ENCODE data around the gene SORBS1.

The SORBS1 gene

DNA sequence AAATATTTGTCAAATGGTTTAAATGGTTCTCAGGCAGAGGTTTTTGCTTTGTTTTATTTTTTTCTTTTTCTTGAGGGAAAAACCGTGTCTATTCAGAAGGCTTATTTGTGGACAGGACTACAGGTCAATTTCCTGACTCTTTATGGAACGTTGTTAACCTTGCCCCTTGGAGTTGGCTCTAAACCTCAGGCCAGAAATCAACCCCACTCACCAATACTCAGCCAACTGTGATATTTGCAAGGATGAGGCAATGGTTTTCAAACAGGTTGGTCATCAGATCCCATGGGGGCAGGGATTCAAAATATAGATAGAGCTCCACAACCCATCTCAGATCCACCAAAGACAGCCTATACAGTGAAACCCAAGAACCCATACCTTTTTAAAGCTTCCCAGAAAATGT is 280.5 kb downstream of the SORBS1 start:
- no peak for DNase-seq

- DNase-seq, result no peak
Measured at GRCh38 chr10:95279042-95279820, 281.9 kb downstream of the SORBS1 start.

GRCh38 chr10:95278061-95278988 is 282.8 kb downstream of the SORBS1 start:
- no peak for DNase-seq

GRCh38 chr10:95277614-95278013 is 283.6 kb downstream of the SORBS1 start:
- DNase-seq, result no peak

GRCh38 chr10:95277201-95277570 is 284.0 kb downstream of the SORBS1 start:
- no peak for DNase-seq

DNA sequence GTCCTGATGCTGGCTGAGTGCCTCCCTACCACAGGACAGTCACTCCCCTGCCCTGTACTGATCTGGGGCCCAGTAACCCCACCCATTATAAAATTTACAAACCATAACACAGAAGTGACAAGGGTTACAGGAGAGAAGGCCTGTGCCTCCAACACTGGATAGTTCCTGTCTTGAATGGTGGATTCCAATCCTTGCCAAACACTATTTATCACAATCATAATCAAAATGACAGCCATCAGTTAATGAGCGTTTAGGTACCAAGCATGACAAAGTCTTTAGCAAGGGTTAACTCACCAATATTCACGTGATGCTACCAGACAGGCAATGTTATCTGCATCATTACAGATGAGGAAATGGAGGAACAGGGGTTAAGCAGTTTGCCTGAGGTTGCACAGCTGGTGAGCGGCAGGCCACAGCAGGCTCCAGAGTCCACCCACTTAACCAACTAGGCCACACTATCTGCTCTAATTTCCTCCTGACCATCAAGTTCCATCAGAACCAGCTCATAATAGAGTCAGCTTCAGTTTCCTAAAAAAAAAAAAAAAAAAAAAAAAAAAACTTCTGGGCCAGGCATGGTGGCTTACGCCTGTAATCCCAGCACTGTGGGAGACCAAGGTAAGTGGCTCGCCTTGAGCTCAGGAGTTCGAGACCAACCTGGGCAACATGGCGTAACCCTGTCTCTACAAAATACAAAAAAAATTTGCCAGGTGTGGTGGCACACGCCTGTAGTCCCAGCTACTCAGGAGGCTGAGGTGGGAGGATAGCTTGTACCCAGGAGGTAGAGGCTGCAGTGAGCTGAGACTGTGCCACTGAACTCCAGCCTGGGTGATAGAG is 284.6 kb downstream of the SORBS1 start:
- no peak for DNase-seq

GRCh38 chr10:95275726-95276366 is 285.3 kb downstream of the SORBS1 start:
- DNase-seq, result no peak

DNA sequence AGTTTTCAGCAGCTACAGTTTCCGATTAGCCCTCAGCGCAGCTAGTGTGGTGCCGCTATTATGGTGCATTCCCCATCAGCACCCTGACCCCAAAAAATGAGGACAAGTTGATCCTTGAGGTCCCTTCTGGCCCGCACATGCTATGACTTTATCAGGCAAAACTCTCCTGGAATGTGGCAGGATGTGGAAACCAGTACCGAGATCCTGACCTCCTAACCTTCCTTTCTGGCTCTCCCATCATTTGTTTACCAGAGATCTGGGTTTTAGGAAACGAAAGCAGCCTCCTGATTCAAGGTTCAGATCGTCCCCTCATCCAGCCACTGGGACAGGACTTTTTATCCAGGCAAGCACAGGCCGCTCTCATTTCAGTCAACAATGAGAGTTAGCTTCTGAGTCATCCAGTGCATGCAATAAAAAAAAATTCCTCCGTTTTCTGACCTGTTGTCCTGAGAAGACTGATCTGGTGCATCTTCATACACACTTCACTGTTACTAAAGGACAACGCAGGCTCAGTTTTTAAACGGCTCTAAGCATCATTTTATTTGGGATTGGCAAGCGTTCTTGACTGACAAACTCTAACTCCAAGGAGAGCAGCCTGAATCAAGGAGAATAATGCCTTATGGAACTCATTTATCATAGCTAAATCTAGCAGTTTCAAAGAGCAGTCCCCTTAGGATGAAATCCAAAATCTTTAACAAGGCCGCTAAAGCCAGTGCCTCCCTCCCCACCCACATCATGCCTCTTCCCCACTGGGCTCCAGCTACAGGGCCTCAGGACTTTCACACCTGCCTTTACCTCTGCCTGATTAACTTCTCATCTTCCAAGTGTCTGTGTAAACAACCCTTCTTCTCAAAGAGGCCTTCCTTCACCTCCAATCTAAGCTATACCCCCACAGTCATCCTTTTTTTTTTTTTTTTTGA is 287.5 kb downstream of the SORBS1 start:
- DNase-seq, result no peak

GRCh38 chr10:95268438-95268837 is 292.7 kb downstream of the SORBS1 start:
- DNase-seq, result no peak

DNA sequence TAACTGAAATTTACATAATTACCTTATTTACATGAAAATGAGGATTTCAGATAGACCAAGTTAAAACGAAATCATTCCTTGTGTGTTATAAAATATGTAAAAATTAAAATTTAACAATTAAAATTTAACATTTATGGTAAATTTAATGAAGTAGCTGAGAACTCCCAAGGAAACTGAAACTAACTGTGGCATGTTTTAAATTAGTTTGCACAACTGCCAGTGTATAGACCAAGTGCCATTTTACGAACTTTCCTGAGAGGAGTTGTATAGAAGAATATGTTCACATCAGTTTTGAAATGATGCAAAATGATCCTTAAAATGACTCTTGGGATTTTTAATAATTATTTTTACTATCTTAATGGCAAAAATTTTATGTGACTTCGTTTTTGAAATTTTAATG is 293.9 kb downstream of the SORBS1 start:
- no peak for DNase-seq

- no peak for DNase-seq
Measured at GRCh38 chr10:95266674-95267095, 294.5 kb downstream of the SORBS1 start.

DNA sequence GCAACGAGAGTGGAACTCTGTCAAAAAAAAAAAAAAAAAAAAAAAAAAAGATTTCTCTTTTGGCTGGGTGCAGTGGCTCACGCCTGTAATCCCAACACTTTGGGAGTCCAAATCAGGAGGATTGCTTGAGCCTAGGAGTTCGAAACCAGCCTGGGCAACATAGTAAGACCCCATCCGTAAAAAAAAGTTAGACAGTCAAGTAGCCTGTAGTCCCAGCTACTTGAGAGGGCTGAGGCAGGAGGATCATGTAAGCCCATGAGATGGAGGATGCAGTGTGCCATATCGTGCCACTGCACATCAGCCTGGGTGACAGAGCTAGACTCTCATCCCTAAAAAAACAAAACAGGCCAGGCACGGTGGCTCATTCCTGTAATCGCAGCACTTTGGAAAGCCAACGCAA is 295.6 kb downstream of the SORBS1 start:
- DNase-seq, result no peak

- no peak for DNase-seq
Measured at GRCh38 chr10:95264227-95265051, 296.7 kb downstream of the SORBS1 start.

GRCh38 chr10:95263864-95264226 is 297.3 kb downstream of the SORBS1 start:
- no peak for DNase-seq

DNA sequence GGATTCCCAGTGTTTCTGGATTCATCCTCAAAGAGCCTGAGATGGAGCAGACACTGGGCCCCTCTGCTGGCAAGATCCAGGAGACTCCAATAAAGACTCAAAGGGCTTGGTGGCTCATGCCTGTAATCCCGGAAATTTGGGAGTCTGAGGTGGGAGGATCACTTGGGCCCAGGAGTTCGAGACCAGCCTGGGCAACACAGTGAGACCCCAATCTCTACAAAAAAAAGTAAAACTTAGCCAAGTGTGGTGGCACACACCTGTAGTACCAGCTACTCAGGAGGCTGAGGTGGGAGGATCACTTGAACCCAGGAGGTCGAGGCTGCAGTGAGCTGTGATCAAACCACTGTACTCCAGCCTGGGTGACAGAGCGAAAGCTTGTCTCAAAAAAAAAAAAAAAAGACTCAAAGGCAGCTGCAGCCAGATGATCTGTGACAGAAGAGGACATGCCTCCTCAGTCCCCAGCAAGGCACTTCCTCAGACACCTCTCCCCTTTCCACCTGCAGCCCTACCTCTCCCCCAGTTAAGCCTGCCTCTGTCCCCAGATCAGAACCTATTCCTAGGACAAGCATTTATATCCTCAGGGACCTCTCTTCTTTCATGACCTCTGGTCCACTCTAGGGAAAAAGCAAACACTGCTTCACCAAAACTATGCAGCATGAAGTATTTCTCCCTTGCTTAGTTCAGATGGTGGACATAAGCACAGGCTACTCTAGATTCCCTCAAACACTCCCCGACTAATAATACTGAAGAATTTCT is 298.2 kb downstream of the SORBS1 start:
- DNase-seq, result no peak

- no peak for DNase-seq
Measured at GRCh38 chr10:95261926-95262325, 299.2 kb downstream of the SORBS1 start.
